HepG2 (cell line): ENCODE measurements around the gene CSNK1D. TPM values are rescaled to one million over a fixed set of nuclear protein-coding genes. Genes with fewer than 3 reads are reported as not detected.

Experiments
- ATF7-NPFF ChIP-seq: sonication (generic); formaldehyde crosslinking; IDR thresholded peaks from 2 replicates; pipeline ENCODE4 v1.8.1; 2023; ENCODE audit warnings: mild to moderate bottlenecking, low read depth, missing genetic modification reagents, moderate library complexity
- BRD4 ChIP-seq: sonication (generic); formaldehyde crosslinking; IDR thresholded peaks from 2 replicates; pipeline ENCODE4 v1.4.0; 2020; ENCODE audit warnings: missing genetic modification reagents
- CAMTA2 ChIP-seq: sonication (generic); formaldehyde crosslinking; IDR thresholded peaks from 2 replicates; pipeline ENCODE4 v1.4.0; 2020; ENCODE audit warnings: mild to moderate bottlenecking, missing genetic modification reagents, borderline replicate concordance
- GATA4 ChIP-seq: sonication (generic); IDR thresholded peaks from 2 replicates; pipeline ENCODE4 v1.6.1; 2016; ENCODE audit warnings: antibody characterized with exemption, low read depth, borderline replicate concordance
- KLF16 ChIP-seq, 2 experiments: sonication (generic) in 1 of 2; formaldehyde crosslinking in 1 of 2; IDR thresholded peaks; 2 replicates each; pipeline versions ENCODE4 v1.6.1 to v1.8.0; 2016 to 2023; ENCODE audit warnings: missing genetic modification reagents in 2 of 2, missing compliant biosample characterization in 1 of 2
- MAFG ChIP-seq: sonication (generic); formaldehyde crosslinking; IDR thresholded peaks from 2 replicates; pipeline ENCODE4 v1.5.1; 2020; ENCODE audit warnings: mild to moderate bottlenecking, missing genetic modification reagents
- NFE2L1 ChIP-seq: sonication (generic); formaldehyde crosslinking; IDR thresholded peaks from 2 replicates; pipeline ENCODE4 v1.4.0; 2020; ENCODE audit warnings: missing genetic modification reagents, mild to moderate bottlenecking, borderline replicate concordance
- NKX3-1 ChIP-seq: sonication (generic); formaldehyde crosslinking; IDR thresholded peaks from 2 replicates; pipeline ENCODE4 v1.5.0; 2020; ENCODE audit warnings: missing genetic modification reagents
- NR2C2 ChIP-seq: sonication (generic); formaldehyde crosslinking; IDR thresholded peaks from 2 replicates; pipeline ENCODE4 v1.4.0; 2020; ENCODE audit warnings: missing genetic modification reagents, mild to moderate bottlenecking, moderate library complexity, borderline replicate concordance
- SALL2 ChIP-seq: sonication (generic); formaldehyde crosslinking; IDR thresholded peaks from 2 replicates; pipeline ENCODE4 v1.8.1; 2023; ENCODE audit warnings: mild to moderate bottlenecking, missing genetic modification reagents, inconsistent platforms
- SCMH1 ChIP-seq: sonication (generic); formaldehyde crosslinking; IDR thresholded peaks from 2 replicates; pipeline ENCODE4 v1.9.0; 2021; ENCODE audit warnings: missing genetic modification reagents, mild to moderate bottlenecking, borderline replicate concordance
- SKI ChIP-seq: fragments of 450-650 bp; IDR thresholded peaks from one replicate; pipeline ENCODE4 v1.6.1; 2018; ENCODE audit warnings: mild to moderate bottlenecking; ENCODE audit not compliant: partially characterized antibody
- SNAPC2 ChIP-seq: sonication (generic); formaldehyde crosslinking; IDR thresholded peaks from 2 replicates; pipeline ENCODE4 v1.8.1; 2022; ENCODE audit warnings: mild to moderate bottlenecking, missing genetic modification reagents
- SOX13 ChIP-seq, 3 experiments: fragments of 450-650 bp in 1 of 3; sonication (generic) in 1 of 3; formaldehyde crosslinking in 1 of 3; IDR thresholded peaks in 2 of 3; conservative IDR thresholded peaks in 1 of 3; 2 replicates each; pipeline versions ENCODE4 v1.5.0 to v1.6.1; 2016 to 2020; ENCODE audit warnings: antibody characterized with exemption in 1 of 3, mild to moderate bottlenecking in 1 of 3, missing compliant biosample characterization in 1 of 3, missing genetic modification reagents in 1 of 3, moderate library complexity in 1 of 3
- SOX5 ChIP-seq: IDR thresholded peaks from 2 replicates; pipeline ENCODE4 v1.6.1; 2016; ENCODE audit warnings: borderline replicate concordance
- SRF ChIP-seq: IDR thresholded peaks from 2 replicates; pipeline ENCODE4 v1.6.1; 2011; ENCODE audit warnings: mild to moderate bottlenecking, low read depth, low read length, moderate library complexity
- SSRP1 ChIP-seq: IDR thresholded peaks from 2 replicates; pipeline ENCODE4 v1.6.1; 2016; ENCODE audit warnings: control low read depth
- ZNF232 ChIP-seq: sonication (generic); formaldehyde crosslinking; IDR thresholded peaks from 2 replicates; pipeline ENCODE4 v1.4.0; 2020; ENCODE audit warnings: missing genetic modification reagents, borderline replicate concordance
- ZNF251 ChIP-seq: sonication (generic); formaldehyde crosslinking; IDR thresholded peaks from 2 replicates; pipeline ENCODE4 v1.9.0; 2021; ENCODE audit warnings: mild to moderate bottlenecking, missing genetic modification reagents
- ZNF558 ChIP-seq: sonication (generic); formaldehyde crosslinking; IDR thresholded peaks from 2 replicates; pipeline ENCODE4 v1.9.0; 2022; ENCODE audit warnings: mild to moderate bottlenecking, missing genetic modification reagents, borderline replicate concordance
- ZNF781 ChIP-seq: sonication (generic); formaldehyde crosslinking; IDR thresholded peaks from 2 replicates; pipeline ENCODE4 v1.5.1; 2020; ENCODE audit warnings: borderline replicate concordance, mild to moderate bottlenecking, missing genetic modification reagents; ENCODE audit errors: not compliant biosample characterization
- ZSCAN30 ChIP-seq: sonication (generic); formaldehyde crosslinking; IDR thresholded peaks from 2 replicates; pipeline ENCODE4 v1.5.0; 2020; ENCODE audit warnings: mild to moderate bottlenecking, missing genetic modification reagents
- polyA plus RNA-seq, 8 experiments: library from polyadenylated mRNA; depleted of rRNA in 3 of 8; stranded (reverse) in 7 of 8; unstranded in 1 of 8; fragments of >200 nt; fragmentation: Illumina TruSeq in 4 of 8; extraction: Trizol in 4 of 8; gene quantifications; 2 replicates each; pipeline versions ENCODE4 v1.2.1 to v1.2.3, GENCODE V29; 2011 to 2016; ENCODE audit warnings: low read depth in 4 of 8, missing spikeins in 1 of 8, mixed read lengths in 1 of 8; ENCODE audit not compliant: insufficient read depth in 1 of 8
- total RNA-seq, 5 experiments: library from RNA; depleted of rRNA; stranded (reverse); fragments of >200 nt; fragmentation: Illumina TruSeq; extraction: Trizol; gene quantifications; 2 replicates each; pipeline ENCODE4 v1.2.3, GENCODE V29; 2016; ENCODE audit warnings: low read depth in 1 of 5
- TF ChIP-seq, protein P1 (sequence below): sonication (generic); formaldehyde crosslinking; IDR thresholded peaks from 2 replicates; pipeline ENCODE4 v1.8.0; 2022; ENCODE audit warnings: missing genetic modification reagents, mild to moderate bottlenecking, inconsistent platforms, borderline replicate concordance
- TF ChIP-seq, protein P2 (sequence below): sonication (generic); formaldehyde crosslinking; IDR thresholded peaks from 2 replicates; pipeline ENCODE4 v1.5.1; 2020; ENCODE audit warnings: mild to moderate bottlenecking, missing genetic modification reagents, moderate library complexity
- TF ChIP-seq, protein P3 (sequence below): IDR thresholded peaks from 2 replicates; pipeline ENCODE4 v1.6.1; 2016; ENCODE audit warnings: low read depth, borderline replicate concordance
- TF ChIP-seq, protein P4 (sequence below): sonication (generic); formaldehyde crosslinking; IDR thresholded peaks from 2 replicates; pipeline ENCODE4 v1.4.0; 2020; ENCODE audit warnings: mild to moderate bottlenecking, low read depth, missing genetic modification reagents

The CSNK1D gene
- total and polyA plus RNA-seq, 2 of the 13 experiments (the other 11 are each of a cell fraction or from before 2014, with no cell fraction given): 31.5 to 128 TPM

DNA sequence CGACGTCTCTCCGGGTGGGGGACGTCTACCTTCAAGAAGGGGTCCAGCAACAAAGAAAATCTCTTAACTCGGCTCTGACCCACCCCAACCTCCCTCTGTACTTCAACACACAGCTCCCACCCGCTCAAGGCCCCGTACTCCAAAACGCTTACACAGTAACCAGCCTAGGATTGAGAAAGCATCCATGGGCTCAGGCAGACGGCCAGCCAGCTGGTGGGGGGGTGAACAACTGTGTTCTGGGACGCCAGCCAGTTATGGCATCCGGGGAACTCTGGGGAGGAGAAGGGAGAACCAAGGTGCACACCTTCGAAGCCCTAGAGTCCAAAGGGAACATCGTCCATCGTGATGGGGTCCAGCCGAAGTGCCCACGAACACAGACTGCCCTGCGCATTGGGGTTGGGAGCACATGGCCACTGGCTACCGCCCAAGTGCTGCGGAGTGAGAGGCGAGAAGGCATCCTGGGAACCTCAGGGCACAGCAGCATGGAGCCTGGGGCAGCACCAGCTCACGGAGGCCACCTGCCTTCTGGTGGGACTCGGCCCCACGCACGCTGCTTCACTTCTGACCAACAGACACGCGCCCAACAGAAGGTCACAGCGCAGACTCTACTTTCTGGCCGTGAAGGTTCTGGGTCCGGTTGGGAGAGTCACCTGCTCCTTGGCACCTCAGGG, 30.4 kb downstream of the CSNK1D start (continued):
- no peak; the same call in 1 of the 2 replicates for TF ChIP-seq CAMTA2 (CRISPR knock-in tag)
- no peak for TF ChIP-seq ZSCAN30 (CRISPR knock-in tag)
- TF ChIP-seq, protein P1, sequence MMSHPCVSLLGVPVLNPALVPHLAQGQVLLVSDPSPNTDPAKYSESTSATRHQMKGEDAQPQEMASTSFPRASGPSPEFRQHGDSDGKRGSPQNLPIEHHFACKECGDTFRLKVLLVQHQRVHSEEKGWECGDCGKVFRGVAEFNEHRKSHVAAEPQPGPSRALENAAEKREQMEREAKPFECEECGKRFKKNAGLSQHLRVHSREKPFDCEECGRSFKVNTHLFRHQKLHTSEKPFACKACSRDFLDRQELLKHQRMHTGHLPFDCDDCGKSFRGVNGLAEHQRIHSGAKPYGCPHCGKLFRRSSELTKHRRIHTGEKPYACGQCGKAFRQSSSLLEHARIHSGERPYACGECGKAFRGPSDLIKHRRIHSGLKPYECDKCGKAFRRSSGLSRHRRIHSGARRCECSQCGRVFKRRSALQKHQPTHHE: peak; percentile 54; the same call in 1 of the 2 replicates
- TF ChIP-seq MAFG (CRISPR knock-in tag): no peak
- no peak for TF ChIP-seq SOX13 (IDR thresholded peaks at IDR 0.05)
- TF ChIP-seq SOX13 (CRISPR knock-in tag; conservative IDR thresholded peaks at IDR 0.05 in 1 of 2, IDR thresholded peaks at IDR 0.05 in 1 of 2): no peak
- no peak for TF ChIP-seq SNAPC2
- TF ChIP-seq ZNF781: no peak
- no peak for TF ChIP-seq SRF
- TF ChIP-seq ZNF251: 0 out of 2 replicates have a peak, but pooled peaks have one; percentile 28
- TF ChIP-seq SSRP1 (CRISPR knock-in tag): peak; percentile 96
- TF ChIP-seq NKX3-1 (CRISPR knock-in tag): no peak
- TF ChIP-seq, protein P2, sequence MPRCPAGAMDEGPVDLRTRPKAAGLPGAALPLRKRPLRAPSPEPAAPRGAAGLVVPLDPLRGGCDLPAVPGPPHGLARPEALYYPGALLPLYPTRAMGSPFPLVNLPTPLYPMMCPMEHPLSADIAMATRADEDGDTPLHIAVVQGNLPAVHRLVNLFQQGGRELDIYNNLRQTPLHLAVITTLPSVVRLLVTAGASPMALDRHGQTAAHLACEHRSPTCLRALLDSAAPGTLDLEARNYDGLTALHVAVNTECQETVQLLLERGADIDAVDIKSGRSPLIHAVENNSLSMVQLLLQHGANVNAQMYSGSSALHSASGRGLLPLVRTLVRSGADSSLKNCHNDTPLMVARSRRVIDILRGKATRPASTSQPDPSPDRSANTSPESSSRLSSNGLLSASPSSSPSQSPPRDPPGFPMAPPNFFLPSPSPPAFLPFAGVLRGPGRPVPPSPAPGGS (CRISPR knock-in tag): no peak
- TF ChIP-seq BRD4 (CRISPR knock-in tag): no peak
- TF ChIP-seq, protein P3, sequence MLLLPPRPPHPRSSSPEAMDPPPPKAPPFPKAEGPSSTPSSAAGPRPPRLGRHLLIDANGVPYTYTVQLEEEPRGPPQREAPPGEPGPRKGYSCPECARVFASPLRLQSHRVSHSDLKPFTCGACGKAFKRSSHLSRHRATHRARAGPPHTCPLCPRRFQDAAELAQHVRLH (CRISPR knock-in tag): no peak
- no peak; a peak in 1 of 4 replicates for TF ChIP-seq KLF16 (CRISPR knock-in tag; IDR thresholded peaks at IDR 0.05)
- TF ChIP-seq SALL2 (CRISPR knock-in tag): no peak
- no peak; the same call in 1 of the 2 replicates for TF ChIP-seq GATA4
- no peak for TF ChIP-seq SCMH1 (CRISPR knock-in tag)
- TF ChIP-seq ZNF232 (CRISPR knock-in tag): no peak
- TF ChIP-seq NFE2L1 (CRISPR knock-in tag): peak; percentile 70; the same call in 1 of the 2 replicates
- peak; percentile 15; the same call in 1 of the 2 replicates for TF ChIP-seq NR2C2 (CRISPR knock-in tag)
- 0 out of 2 replicates have a peak, but pooled peaks have one; percentile 16 for TF ChIP-seq SOX5 (CRISPR knock-in tag)
- TF ChIP-seq, protein P4, sequence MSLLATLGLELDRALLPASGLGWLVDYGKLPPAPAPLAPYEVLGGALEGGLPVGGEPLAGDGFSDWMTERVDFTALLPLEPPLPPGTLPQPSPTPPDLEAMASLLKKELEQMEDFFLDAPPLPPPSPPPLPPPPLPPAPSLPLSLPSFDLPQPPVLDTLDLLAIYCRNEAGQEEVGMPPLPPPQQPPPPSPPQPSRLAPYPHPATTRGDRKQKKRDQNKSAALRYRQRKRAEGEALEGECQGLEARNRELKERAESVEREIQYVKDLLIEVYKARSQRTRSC (CRISPR knock-in tag): 0 out of 2 replicates have a peak, but pooled peaks have one; percentile 33
- no peak for TF ChIP-seq ATF7-NPFF (CRISPR knock-in tag)
- TF ChIP-seq SKI: no peak
- TF ChIP-seq ZNF558 (CRISPR knock-in tag): no peak
